Kidney (tissue), 14 donors: ENCODE results near the gene MISP. TPM values are rescaled to one million over a fixed set of nuclear protein-coding genes. Genes with fewer than 3 reads are reported as not detected.

Experiments used
- DNase-seq, 5 donors: peaks; one replicate each; pipeline ENCODE4 v3.0.0-alpha.2; 2013 to 2020
- FAIRE-seq: peaks from 2 replicates; lab custom pipeline; 2012; peaks lifted over from hg19 to GRCh38; lab: Jason Lieb, UNC
- H3K27ac ChIP-seq, 2 donors: one replicate each; pipeline ENCODE4 v1.7.0; 2013; ENCODE audit warnings: low read depth in 2 of 2, low read length in 2 of 2, inconsistent platforms in 1 of 2
- H3K27me3 ChIP-seq: one replicate; pipeline ENCODE4 v1.7.1; 2013; ENCODE audit warnings: low read length, inconsistent platforms; ENCODE audit not compliant: control insufficient read depth, insufficient read depth
- H3K36me3 ChIP-seq, 3 donors: one replicate each; pipeline versions ENCODE4 v1.7.0 to v1.7.1; 2013; ENCODE audit warnings: low read length in 3 of 3, control low read depth in 1 of 3, inconsistent platforms in 1 of 3; ENCODE audit not compliant: insufficient read depth in 3 of 3, control insufficient read depth in 2 of 3
- H3K4me1 ChIP-seq, 3 donors: one replicate each; pipeline versions ENCODE4 v1.7.0 to v1.7.1; 2013; ENCODE audit warnings: low read length in 3 of 3, inconsistent platforms in 1 of 3, low read depth in 1 of 3; ENCODE audit not compliant: control insufficient read depth in 2 of 3, insufficient read depth in 2 of 3
- H3K4me3 ChIP-seq, 3 donors: one replicate each; pipeline versions ENCODE4 v1.7.0 to v1.8.1; 2013; ENCODE audit warnings: low read length in 3 of 3, control low read depth in 1 of 3, inconsistent platforms in 1 of 3
- H3K9ac ChIP-seq, 3 donors: one replicate each; pipeline versions ENCODE4 v1.7.0 to v1.7.1; 2013; ENCODE audit warnings: low read length in 3 of 3, control low read depth in 1 of 3, inconsistent platforms in 1 of 3
- H3K9me3 ChIP-seq, 3 donors: one replicate each; pipeline versions ENCODE4 v1.7.0 to v1.7.1; 2013; ENCODE audit warnings: low read length in 3 of 3, control low read depth in 1 of 3, inconsistent platforms in 1 of 3; ENCODE audit not compliant: control insufficient read depth in 2 of 3, insufficient read depth in 1 of 3
- CTCF ChIP-seq: IDR thresholded peaks from 3 replicates; pipeline ENCODE4 v1.5.1; 2012; ENCODE audit warnings: mild to moderate bottlenecking, moderate library complexity, borderline replicate concordance; ENCODE audit not compliant: insufficient read depth; ENCODE audit errors: extremely low read depth
- intact Hi-C: fragments of 100-400 bp; cut with DNase I; formaldehyde crosslinking; loops from one replicate; pipeline ENCODE4 v1.11.1; 2022
- polyA plus RNA-seq: library from polyadenylated mRNA; stranded (reverse); fragments of 350-450 nt; fragmentation: Illumina TruSeq; extraction: RNeasy Lipid Tissue Mini Kit (QIAGEN cat#74804); gene quantifications from one replicate; pipeline ENCODE4 v1.2.3, GENCODE V29; 2014; ENCODE audit warnings: low read depth, low replicate concordance; ENCODE audit not compliant: insufficient read depth
- total RNA-seq: library from RNA; stranded (reverse); fragmentation: NEBNext Ultra II Directional; extraction: Animal tissue kit (Norgen Biotek cat#: 25700); gene quantifications from one replicate; pipeline ENCODE4 v1.2.1, GENCODE V29; 2021
- donor health status: control.
- donor health status: control.
- donor health status: control.
- donor health status: control.
- donor health status: control.
- donor health status: DM: yes; HTN: yes; CAD: no.
- donor health status: Normal renal cell carcinoma (clear cell type).

The MISP gene
- total and polyA plus RNA-seq, 2 donors from 2014 or later, result 17.8 to 19.6 TPM

GRCh38 chr19:793806-794205 is 42.9 kb downstream of the MISP start:
- no peak for FAIRE-seq
- DNase-seq, result peak in 2 of 5 donors; percentile 62 to 68
- H3K36me3 ChIP-seq, result no peaks in the 10 kb centered on the region

GRCh38 chr19:795073-795611 is 44.2 kb downstream of the MISP start:
- H3K9me3 ChIP-seq, result no peaks in the 10 kb centered on the region
- H3K27me3 ChIP-seq, result no peaks in the 10 kb centered on the region
- TF ChIP-seq CTCF, result no peak
- DNase-seq (peak in 2 of 5 donors; percentile 62 to 79), FAIRE-seq (no peak)
- no peak overlapping the region for H3K4me3 ChIP-seq
- H3K9ac ChIP-seq, result no peak overlapping the region
- no peaks in the 10 kb centered on the region for H3K36me3 ChIP-seq
- H3K4me1 ChIP-seq, result peaks cover 0 to 13% (median 4%) of the 10 kb centered on the region in 3 donors
- intact Hi-C loops, result no loop called here
- no peak overlapping the region for H3K27ac ChIP-seq

More at GRCh38 chr19:793806-794205, 42.9 kb downstream of the MISP start:
- H3K27me3 ChIP-seq, result no peaks in the 10 kb centered on the region
- no peaks in the 10 kb centered on the region for H3K9me3 ChIP-seq
- TF ChIP-seq CTCF, result no peak
- no peak overlapping the region for H3K4me3 ChIP-seq
- no peak overlapping the region for H3K27ac ChIP-seq
- H3K4me1 ChIP-seq, result peaks cover 0 to 7% (median 0%) of the 10 kb centered on the region in 3 donors
- intact Hi-C loops, result no loop called here
- no peak overlapping the region for H3K9ac ChIP-seq

- peaks cover 0 to 21% (median 10%) of the 10 kb centered on the region in 3 donors for H3K4me1 ChIP-seq
- peak in 2 of 5 donors; percentile 84 for DNase-seq
- peak overlapping the region in 1 of 3 donors; percentile 71 for H3K4me3 ChIP-seq
- H3K9me3 ChIP-seq, result no peaks in the 10 kb centered on the region
- peak overlapping the region in 1 of 3 donors; percentile 87 for H3K9ac ChIP-seq
- FAIRE-seq, result no peak
- peaks cover 0 to 4% (median 0%) of the 10 kb centered on the region in 3 donors for H3K36me3 ChIP-seq
- TF ChIP-seq CTCF, result no peak
- H3K27ac ChIP-seq, result no peak overlapping the region
- no peaks in the 10 kb centered on the region for H3K27me3 ChIP-seq
- intact Hi-C loops, result no loop called here
Observed at GRCh38 chr19:795691-796581, 45.0 kb downstream of the MISP start.
